DND-41 (cell line): ENCODE measurements around the gene SGCD.

Experiments used
- EZH2 ChIP-seq: IDR thresholded peaks from 3 replicates; pipeline ENCODE4 v1.6.1; 2012; ENCODE audit warnings: borderline replicate concordance, low read depth, mild to moderate bottlenecking, moderate library complexity, low read length, inconsistent platforms; ENCODE audit not compliant: severe bottlenecking
- TF ChIP-seq, protein P1 (sequence below): IDR thresholded peaks from 2 replicates; pipeline ENCODE4 v1.5.1; 2012; ENCODE audit warnings: borderline replicate concordance, low read length, moderate library complexity, mild to moderate bottlenecking; ENCODE audit not compliant: poor library complexity, severe bottlenecking; ENCODE audit errors: extremely low read depth

DNA sequence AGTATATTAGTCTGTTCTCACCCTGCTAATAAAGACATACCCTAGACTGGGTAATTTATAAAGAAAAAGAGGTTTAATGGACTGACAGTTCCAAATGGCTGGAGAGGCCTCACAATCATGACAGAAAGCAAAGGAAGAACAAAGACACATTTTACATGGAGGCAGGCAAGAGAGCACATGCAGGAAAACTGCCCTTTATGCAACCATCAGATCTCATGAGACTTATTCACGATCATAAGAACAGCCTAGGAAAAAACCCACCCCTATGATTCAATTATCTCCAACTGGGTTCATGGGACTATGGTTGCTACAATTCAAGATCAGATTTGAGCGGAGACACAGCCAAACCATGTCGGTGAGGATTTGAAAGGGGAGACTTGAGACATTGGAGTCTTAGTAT is 270.3 kb downstream of the SGCD start:
- TF ChIP-seq, protein P1, sequence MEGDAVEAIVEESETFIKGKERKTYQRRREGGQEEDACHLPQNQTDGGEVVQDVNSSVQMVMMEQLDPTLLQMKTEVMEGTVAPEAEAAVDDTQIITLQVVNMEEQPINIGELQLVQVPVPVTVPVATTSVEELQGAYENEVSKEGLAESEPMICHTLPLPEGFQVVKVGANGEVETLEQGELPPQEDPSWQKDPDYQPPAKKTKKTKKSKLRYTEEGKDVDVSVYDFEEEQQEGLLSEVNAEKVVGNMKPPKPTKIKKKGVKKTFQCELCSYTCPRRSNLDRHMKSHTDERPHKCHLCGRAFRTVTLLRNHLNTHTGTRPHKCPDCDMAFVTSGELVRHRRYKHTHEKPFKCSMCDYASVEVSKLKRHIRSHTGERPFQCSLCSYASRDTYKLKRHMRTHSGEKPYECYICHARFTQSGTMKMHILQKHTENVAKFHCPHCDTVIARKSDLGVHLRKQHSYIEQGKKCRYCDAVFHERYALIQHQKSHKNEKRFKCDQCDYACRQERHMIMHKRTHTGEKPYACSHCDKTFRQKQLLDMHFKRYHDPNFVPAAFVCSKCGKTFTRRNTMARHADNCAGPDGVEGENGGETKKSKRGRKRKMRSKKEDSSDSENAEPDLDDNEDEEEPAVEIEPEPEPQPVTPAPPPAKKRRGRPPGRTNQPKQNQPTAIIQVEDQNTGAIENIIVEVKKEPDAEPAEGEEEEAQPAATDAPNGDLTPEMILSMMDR, result no peak
- no peak for TF ChIP-seq EZH2
